Left cardiac atrium (tissue), 4 donors: ENCODE data around the gene MAP4K1. TPM values are rescaled to one million over a fixed set of nuclear protein-coding genes. Genes with fewer than 3 reads are reported as not detected.
"Not testable (repeated sequence)": the region's sequence is repeated elsewhere in the genome, so short reads cannot be mapped to it uniquely, and the experiment has no call there.

Experiments used
- ATAC-seq, 2 donors: fragments of 200-7000 bp; cut with Tn5 transposase; one replicate each; pipeline ENCODE4 v1.9.1; 2020; ENCODE audit warnings: mild to moderate bottlenecking in 2 of 2, moderate library complexity in 2 of 2
- DNase-seq: peaks from one replicate; pipeline ENCODE4 v3.0.0-alpha.2; 2020
- intact Hi-C, 2 donors: fragments of 100-400 bp; cut with DNase I; formaldehyde crosslinking; loops; one replicate each; pipeline versions ENCODE4 v1.14.1 to v1.15.1; 2022 to 2023
- total RNA-seq, 2 donors: library from RNA; stranded (reverse); fragmentation: NEBNext Ultra II Directional; extraction: Animal tissue kit (Norgen Biotek cat#: 25700); gene quantifications; one replicate each; pipeline ENCODE4 v1.2.1, GENCODE V29; 2021
- donor health status: DM: no; HTN: yes; CAD: no.
- donor health status: DM: no; HTN: yes; CAD: no; lungs with severe emphysema.
- donor health status: DM: yes; HTN: yes; CAD: no.
- donor health status: Dilated cardiomyopathy.

MAP4K1 gene
- total RNA-seq, 2 donors from 2014 or later: 3.1 TPM

- DNase-seq (peak; percentile 73), ATAC-seq (peak; percentile 43 to 67)
- intact Hi-C loops: no loop called here
Measured at GRCh38 chr19:38634757-38635482, 17.2 kb upstream of the MAP4K1 start.

GRCh38 chr19:38632476-38633213 lies 14.9 kb upstream of the MAP4K1 start:
- intact Hi-C loops: no loop called here
- DNase-seq (no peak), ATAC-seq (no peak)

- intact Hi-C loops, DNase-seq, ATAC-seq: not testable (repeated sequence)
Measured at GRCh38 chr19:38631811-38632475, 14.2 kb upstream of the MAP4K1 start.

- ATAC-seq, DNase-seq, intact Hi-C loops: not testable (repeated sequence)
Measured at GRCh38 chr19:38631301-38631700, 13.5 kb upstream of the MAP4K1 start.

GRCh38 chr19:38629568-38629967 lies 11.8 kb upstream of the MAP4K1 start:
- intact Hi-C loops: loop anchor here in 1 of 2 donors (5.0 kb wide), 1 partner anchor 82 kb away; no protein-coding TSS in a partner anchor
- DNase-seq (no peak), ATAC-seq (no peak)

- ATAC-seq: no peak
- DNase-seq: no peak
- intact Hi-C loops: loop anchor here in 1 of 2 donors (5.0 kb wide), 1 partner anchor 79 kb away; no protein-coding TSS in a partner anchor
Measured at GRCh38 chr19:38626401-38626800, 8.6 kb upstream of the MAP4K1 start.

GRCh38 chr19:38624822-38625221 lies 7.1 kb upstream of the MAP4K1 start:
- intact Hi-C loops: loop anchor here in 1 of 2 donors (5.0 kb wide), 1 partner anchor 78 kb away; no protein-coding TSS in a partner anchor
- DNase-seq (no peak), ATAC-seq (no peak)

- DNase-seq (no peak), ATAC-seq (peak in 1 of 2 donors; percentile 19)
- intact Hi-C loops: loop anchor here (10.0 kb wide), 2 partner anchors 215 to 305 kb away; partner anchors contain the start of gene FAM98C (in 2 of the 2)
Measured at GRCh38 chr19:38619361-38620174, 1.8 kb upstream of the MAP4K1 start.

- DNase-seq (peak; percentile 99), ATAC-seq (peak; percentile 95)
- intact Hi-C loops: loop anchor here (10.0 kb wide), 2 partner anchors 214 to 306 kb away; partner anchors contain the start of gene FAM98C (in 2 of the 2)
Measured at GRCh38 chr19:38618590-38619360, 1.0 kb upstream of the MAP4K1 start, which contains the start of gene EIF3K. Gene EIF3K, plus strand, starts transcription at chr19:38619188. Its CDS starts 81 bp downstream, at chr19:38619269.

GRCh38 chr19:38617283-38617763 lies 430 bp downstream of the MAP4K1 start:
- ATAC-seq: no peak
- DNase-seq: no peak
- intact Hi-C loops: loop anchor here (10.0 kb wide), 2 partner anchors 213 to 307 kb away; partner anchors contain the start of gene FAM98C (in 2 of the 2)

GRCh38 chr19:38616265-38616664 lies 1.5 kb downstream of the MAP4K1 start:
- intact Hi-C loops: loop anchor here (10.0 kb wide), 2 partner anchors 211 to 309 kb away; partner anchors contain the start of gene FAM98C (in 2 of the 2)
- ATAC-seq (no peak), DNase-seq (no peak)

GRCh38 chr19:38615007-38615581 lies 2.7 kb downstream of the MAP4K1 start:
- intact Hi-C loops: loop anchor here (10.0 kb wide), 2 partner anchors 210 to 310 kb away; partner anchors contain the start of gene FAM98C (in 2 of the 2)
- DNase-seq: no peak
- no peak for ATAC-seq

GRCh38 chr19:38614289-38614688 lies 3.5 kb downstream of the MAP4K1 start:
- DNase-seq (no peak), ATAC-seq (no peak)
- intact Hi-C loops: loop anchor here (10.0 kb wide), 2 partner anchors 209 to 311 kb away; partner anchors contain the start of gene FAM98C (in 2 of the 2)

GRCh38 chr19:38606131-38606530 lies 11.6 kb downstream of the MAP4K1 start:
- DNase-seq (no peak), ATAC-seq (no peak)
- intact Hi-C loops: no loop called here

- ATAC-seq, DNase-seq, intact Hi-C loops: not testable (repeated sequence)
Measured at GRCh38 chr19:38602856-38603255, 14.9 kb downstream of the MAP4K1 start.

- ATAC-seq: no peak
- no peak for DNase-seq
- intact Hi-C loops: no loop called here
Measured at GRCh38 chr19:38599722-38600121, 18.0 kb downstream of the MAP4K1 start.

- intact Hi-C loops: no loop called here
- ATAC-seq: no peak
- no peak for DNase-seq
Measured at GRCh38 chr19:38597075-38597474, 20.7 kb downstream of the MAP4K1 start.
